ENCODE results near the gene KRT73.

Gene KRT73

DNA sequence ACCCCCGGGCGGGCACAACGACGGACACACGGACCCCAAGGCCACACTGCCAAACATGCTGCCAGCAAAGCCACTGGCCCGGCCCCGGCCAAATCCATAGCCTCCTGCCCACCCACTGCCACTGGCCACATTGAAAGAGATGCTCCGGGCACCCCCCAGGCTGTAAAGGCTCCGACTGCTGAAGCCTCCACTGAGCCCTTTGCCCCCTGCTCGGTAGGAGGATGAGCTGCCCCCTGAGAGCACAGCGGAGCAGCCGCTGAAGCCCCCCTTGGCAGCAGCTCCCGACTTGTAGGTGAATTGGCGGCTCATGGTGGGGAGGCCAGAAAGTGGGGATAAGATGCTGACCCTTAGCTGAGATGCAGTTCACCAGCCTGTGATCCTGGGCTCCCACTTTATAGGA, at the start of gene KRT73:
Gene KRT73, minus strand, starts transcription at position 344 of the 400 bp plus-strand sequence. Its CDS starts 35 bp downstream, at position 309.
- H3K9me3 Mint-ChIP-seq, result no peaks in the 10 kb centered on the region
- H3K36me3 Mint-ChIP-seq (ENCODE audit: low read depth), result no peaks in the 10 kb centered on the region
- TF ChIP-seq, protein P1, sequence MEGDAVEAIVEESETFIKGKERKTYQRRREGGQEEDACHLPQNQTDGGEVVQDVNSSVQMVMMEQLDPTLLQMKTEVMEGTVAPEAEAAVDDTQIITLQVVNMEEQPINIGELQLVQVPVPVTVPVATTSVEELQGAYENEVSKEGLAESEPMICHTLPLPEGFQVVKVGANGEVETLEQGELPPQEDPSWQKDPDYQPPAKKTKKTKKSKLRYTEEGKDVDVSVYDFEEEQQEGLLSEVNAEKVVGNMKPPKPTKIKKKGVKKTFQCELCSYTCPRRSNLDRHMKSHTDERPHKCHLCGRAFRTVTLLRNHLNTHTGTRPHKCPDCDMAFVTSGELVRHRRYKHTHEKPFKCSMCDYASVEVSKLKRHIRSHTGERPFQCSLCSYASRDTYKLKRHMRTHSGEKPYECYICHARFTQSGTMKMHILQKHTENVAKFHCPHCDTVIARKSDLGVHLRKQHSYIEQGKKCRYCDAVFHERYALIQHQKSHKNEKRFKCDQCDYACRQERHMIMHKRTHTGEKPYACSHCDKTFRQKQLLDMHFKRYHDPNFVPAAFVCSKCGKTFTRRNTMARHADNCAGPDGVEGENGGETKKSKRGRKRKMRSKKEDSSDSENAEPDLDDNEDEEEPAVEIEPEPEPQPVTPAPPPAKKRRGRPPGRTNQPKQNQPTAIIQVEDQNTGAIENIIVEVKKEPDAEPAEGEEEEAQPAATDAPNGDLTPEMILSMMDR (IDR thresholded peaks at IDR 0.05; ENCODE audit: unreplicated experiment in 3 of 3), result no peak
- no peak within 1 kb of the TSS for H3K27ac Mint-ChIP-seq
- peaks cover 26% of the 10 kb centered on the region for H3K27me3 Mint-ChIP-seq (ENCODE audit: low read depth)
- H3K4me3 Mint-ChIP-seq, result no peak within 1 kb of the TSS
- no peaks in the 10 kb centered on the region for H3K4me1 Mint-ChIP-seq

DNA sequence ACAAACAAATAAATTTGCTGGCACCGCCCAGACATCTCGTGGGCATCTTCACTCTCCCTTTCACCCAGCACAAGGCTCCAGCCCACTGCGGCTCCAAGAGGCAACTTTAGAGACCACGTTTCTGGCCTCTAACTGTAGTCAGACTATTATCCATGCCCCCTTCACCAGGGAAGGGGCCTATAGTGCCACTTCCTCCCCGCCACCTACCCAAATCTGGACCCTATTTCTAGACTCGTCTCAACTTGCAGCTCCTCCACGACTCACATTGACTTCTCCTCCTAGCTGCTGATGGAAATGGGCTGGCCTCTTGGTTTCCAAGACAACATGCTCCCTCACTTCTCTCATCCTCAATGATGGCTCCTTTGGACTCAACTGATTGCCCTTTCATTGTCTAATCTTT, 49.6 kb upstream of the KRT73 start:
- Mint-ChIP-seq H3K27me3 (ENCODE audit: low read depth) (peaks cover 37% of the 10 kb centered on the region), H3K4me1 (no peaks in the 10 kb centered on the region), H3K9me3 (no peaks in the 10 kb centered on the region), H3K27ac (no peak overlapping the region), H3K4me3 (no peak overlapping the region), H3K36me3 (ENCODE audit: low read depth) (no peaks in the 10 kb centered on the region)
- TF ChIP-seq, protein P1 (IDR thresholded peaks at IDR 0.05; ENCODE audit: unreplicated experiment in 3 of 3), result no peak

DNA sequence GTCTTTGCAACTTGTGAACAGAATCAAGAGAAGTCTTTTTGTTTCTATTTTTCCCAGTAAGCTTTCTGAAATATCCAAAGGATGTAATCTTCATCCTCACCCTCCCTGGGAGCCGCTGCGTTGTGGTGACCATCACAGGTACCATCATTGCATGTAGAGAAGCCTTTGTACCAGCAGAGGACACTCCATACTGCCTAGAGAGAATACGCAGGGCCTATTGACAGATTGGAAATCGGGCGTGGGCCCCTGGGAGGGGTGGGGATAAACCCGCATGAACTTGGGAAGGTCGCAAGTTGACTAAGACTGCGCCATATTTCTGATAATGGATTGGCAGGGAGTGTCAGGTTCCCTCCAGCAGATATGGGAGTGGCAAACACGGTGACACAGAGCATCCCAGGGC, 49.1 kb upstream of the KRT73 start:
- peaks cover 37% of the 10 kb centered on the region for H3K27me3 Mint-ChIP-seq (ENCODE audit: low read depth)
- H3K9me3 Mint-ChIP-seq, result no peaks in the 10 kb centered on the region
- H3K4me1 Mint-ChIP-seq, result no peaks in the 10 kb centered on the region
- H3K36me3 Mint-ChIP-seq (ENCODE audit: low read depth), result no peaks in the 10 kb centered on the region
- no peak overlapping the region for H3K27ac Mint-ChIP-seq
- no peak overlapping the region for H3K4me3 Mint-ChIP-seq
- TF ChIP-seq, protein P1 (IDR thresholded peaks at IDR 0.05; ENCODE audit: unreplicated experiment in 3 of 3), result no peak

DNA sequence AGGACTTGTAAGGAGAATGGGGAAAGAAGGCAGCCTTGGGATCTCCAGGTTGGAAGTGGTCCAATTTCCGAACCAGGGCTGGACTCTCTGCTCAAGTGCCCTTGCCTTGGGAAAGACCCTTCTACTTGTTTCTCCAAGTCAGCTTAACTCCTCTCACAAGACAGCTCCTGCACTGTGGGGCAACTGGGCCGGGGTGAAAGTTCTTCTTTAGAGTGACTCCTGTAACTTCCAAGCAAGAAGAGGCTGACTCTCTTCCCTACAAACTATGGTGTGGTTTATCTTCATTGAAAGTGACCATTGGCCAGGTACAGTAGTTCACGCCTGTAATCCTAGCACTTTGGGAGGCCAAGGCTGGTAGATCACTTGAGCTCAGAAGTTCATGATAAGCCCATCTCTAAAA, 48.1 kb upstream of the KRT73 start:
- no peaks in the 10 kb centered on the region for H3K9me3 Mint-ChIP-seq
- H3K4me3 Mint-ChIP-seq, result no peak overlapping the region
- no peaks in the 10 kb centered on the region for H3K4me1 Mint-ChIP-seq
- TF ChIP-seq, protein P1 (IDR thresholded peaks at IDR 0.05; ENCODE audit: unreplicated experiment in 3 of 3), result no peak
- no peaks in the 10 kb centered on the region for H3K36me3 Mint-ChIP-seq (ENCODE audit: low read depth)
- H3K27me3 Mint-ChIP-seq (ENCODE audit: low read depth), result peaks cover 37% of the 10 kb centered on the region
- no peak overlapping the region for H3K27ac Mint-ChIP-seq

DNA sequence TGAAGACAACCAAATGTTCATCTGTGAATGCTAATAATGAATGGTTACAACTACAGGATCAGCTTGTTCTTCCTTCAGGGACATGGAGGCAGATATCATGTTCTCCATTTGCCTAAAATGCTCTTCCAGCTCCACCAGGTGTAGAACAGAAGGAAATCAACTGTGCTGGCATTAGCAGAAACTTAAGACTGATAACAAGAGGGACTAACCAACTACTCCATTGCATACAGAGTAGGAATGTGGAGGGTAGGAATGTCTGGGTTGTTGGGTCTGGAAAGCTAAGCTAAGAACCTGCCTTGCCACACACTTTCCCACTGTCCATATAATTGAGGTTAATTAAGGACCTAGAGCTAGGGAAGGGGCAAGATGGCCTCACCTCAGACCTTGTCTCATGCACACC, 45.1 kb upstream of the KRT73 start:
- Mint-ChIP-seq H3K4me1 (no peaks in the 10 kb centered on the region), H3K36me3 (ENCODE audit: low read depth) (no peaks in the 10 kb centered on the region), H3K4me3 (no peak overlapping the region), H3K27me3 (ENCODE audit: low read depth) (peaks cover 37% of the 10 kb centered on the region), H3K9me3 (no peaks in the 10 kb centered on the region), H3K27ac (no peak overlapping the region)
- TF ChIP-seq, protein P1 (IDR thresholded peaks at IDR 0.05; ENCODE audit: unreplicated experiment in 3 of 3), result no peak

DNA sequence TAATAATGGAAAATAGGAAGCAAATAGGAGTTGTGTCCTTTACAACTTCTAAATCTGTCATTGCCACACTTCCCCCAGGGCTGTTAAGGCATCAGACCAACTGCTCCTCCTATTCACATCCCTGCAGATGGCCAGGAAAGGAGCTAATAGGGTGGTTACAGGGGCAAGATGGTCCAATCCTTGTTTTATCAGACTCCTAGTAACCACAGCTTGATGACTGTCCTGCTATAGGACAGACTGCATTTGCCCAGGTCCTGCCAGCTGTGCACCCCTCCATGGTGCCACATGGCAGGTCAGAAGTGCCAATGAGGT, 44.5 kb upstream of the KRT73 start:
- no peaks in the 10 kb centered on the region for H3K36me3 Mint-ChIP-seq (ENCODE audit: low read depth)
- no peaks in the 10 kb centered on the region for H3K9me3 Mint-ChIP-seq
- H3K27me3 Mint-ChIP-seq (ENCODE audit: low read depth), result peaks cover 34% of the 10 kb centered on the region
- H3K27ac Mint-ChIP-seq, result no peak overlapping the region
- no peak overlapping the region for H3K4me3 Mint-ChIP-seq
- TF ChIP-seq, protein P1 (IDR thresholded peaks at IDR 0.05; ENCODE audit: unreplicated experiment in 3 of 3), result no peak
- H3K4me1 Mint-ChIP-seq, result no peaks in the 10 kb centered on the region

All from nephron (organoid).